H9 (cell line): Measurements from ENCODE around the gene FAM89B. TPM values are rescaled to one million over a fixed set of nuclear protein-coding genes. Genes with fewer than 3 reads are reported as not detected.

Experiments used
- DNase-seq: peaks from one replicate; pipeline ENCODE4 v3.0.0-alpha.2; 2017
- H2AFZ ChIP-seq: one replicate; pipeline ENCODE4 v1.6.1; 2013; ENCODE audit warnings: mild to moderate bottlenecking, low read length, control low read depth, moderate library complexity
- H2AK5ac ChIP-seq: 2 replicates; pipeline ENCODE4 v1.6.1; 2013; ENCODE audit warnings: low read length, control low read depth, mixed read lengths; ENCODE audit not compliant: insufficient read length
- H2BK120ac ChIP-seq: one replicate; pipeline ENCODE4 v1.6.1; 2013; ENCODE audit warnings: low read depth, mild to moderate bottlenecking, low read length, control low read depth, inconsistent platforms; ENCODE audit not compliant: poor library complexity, severe bottlenecking
- H2BK12ac ChIP-seq: 2 replicates; pipeline ENCODE4 v1.6.1; 2013; ENCODE audit warnings: low read length, control low read depth, mixed read lengths, low read depth; ENCODE audit not compliant: insufficient read length
- H2BK15ac ChIP-seq: 2 replicates; pipeline ENCODE4 v1.6.1; 2013; ENCODE audit warnings: low read depth, low read length, control low read depth
- H2BK20ac ChIP-seq: one replicate; pipeline ENCODE4 v1.6.1; 2013; ENCODE audit warnings: low read depth, mild to moderate bottlenecking, low read length, control low read depth, inconsistent platforms; ENCODE audit not compliant: poor library complexity, severe bottlenecking
- H2BK5ac ChIP-seq: 2 replicates; pipeline ENCODE4 v1.6.1; 2013; ENCODE audit warnings: low read length, control low read depth, mixed read lengths; ENCODE audit not compliant: insufficient read length
- H3K14ac ChIP-seq: 2 replicates; pipeline ENCODE4 v1.6.1; 2013; ENCODE audit warnings: low read length, control low read depth; ENCODE audit not compliant: insufficient read depth
- H3K18ac ChIP-seq: 2 replicates; pipeline ENCODE4 v1.6.1; 2013; ENCODE audit warnings: low read depth, mild to moderate bottlenecking, mixed read lengths, low read length, control low read depth; ENCODE audit not compliant: insufficient read length
- H3K23ac ChIP-seq: 2 replicates; pipeline ENCODE4 v1.6.1; 2013; ENCODE audit warnings: low read length, control low read depth, mixed read lengths, low read depth; ENCODE audit not compliant: insufficient read length
- H3K23me2 ChIP-seq: 2 replicates; pipeline ENCODE4 v1.6.1; 2013; ENCODE audit warnings: low read depth, mild to moderate bottlenecking, mixed read lengths, low read length, control low read depth; ENCODE audit not compliant: insufficient read length, poor library complexity, severe bottlenecking
- H3K27ac ChIP-seq: 2 replicates; pipeline ENCODE4 v1.5.1; 2013; ENCODE audit warnings: low read length, control low read depth, mixed read lengths, low read depth; ENCODE audit not compliant: insufficient read length
- H3K27me3 ChIP-seq: 2 replicates; pipeline ENCODE4 v1.6.1; 2013; ENCODE audit warnings: low read length, control low read depth, inconsistent platforms; ENCODE audit not compliant: insufficient read depth
- H3K4ac ChIP-seq: 2 replicates; pipeline ENCODE4 v1.6.1; 2013; ENCODE audit warnings: low read depth, mild to moderate bottlenecking, control low read depth, inconsistent platforms, low read length, moderate library complexity
- H3K4me1 ChIP-seq: 2 replicates; pipeline ENCODE4 v1.6.1; 2013; ENCODE audit warnings: low read length, control low read depth, inconsistent platforms; ENCODE audit not compliant: insufficient read depth
- H3K4me2 ChIP-seq: 2 replicates; pipeline ENCODE4 v1.6.1; 2013; ENCODE audit warnings: low read length, control low read depth, mixed read lengths; ENCODE audit not compliant: insufficient read length, insufficient read depth
- H3K56ac ChIP-seq: 2 replicates; pipeline ENCODE4 v1.6.1; 2013; ENCODE audit warnings: low read depth, mild to moderate bottlenecking, mixed read lengths, low read length, control low read depth; ENCODE audit not compliant: insufficient read length
- H3K79me1 ChIP-seq: 2 replicates; pipeline ENCODE4 v1.6.1; 2013; ENCODE audit warnings: low read depth, mild to moderate bottlenecking, moderate library complexity, low read length, control low read depth, inconsistent platforms; ENCODE audit not compliant: insufficient read depth, poor library complexity, severe bottlenecking
- H3K79me2 ChIP-seq: 2 replicates; pipeline ENCODE4 v1.6.1; 2013; ENCODE audit warnings: low read length, control low read depth, inconsistent platforms; ENCODE audit not compliant: insufficient read depth
- H3K9ac ChIP-seq: 2 replicates; pipeline ENCODE4 v1.6.1; 2013; ENCODE audit warnings: low read length, control low read depth, mixed read lengths; ENCODE audit not compliant: insufficient read length; ENCODE audit errors: extremely low read depth
- H3K9me3 ChIP-seq: one replicate; pipeline ENCODE4 v1.6.1; 2013; ENCODE audit warnings: low read depth, low read length, inconsistent platforms; ENCODE audit not compliant: control insufficient read depth
- H3T11ph ChIP-seq: one replicate; pipeline ENCODE4 v1.6.1; 2013; ENCODE audit warnings: mild to moderate bottlenecking, low read length, control low read depth, inconsistent platforms
- H4K20me1 ChIP-seq: one replicate; pipeline ENCODE4 v1.6.1; 2013; ENCODE audit not compliant: control insufficient read depth, insufficient read length, insufficient read depth
- H4K5ac ChIP-seq: 2 replicates; pipeline ENCODE4 v1.6.1; 2013; ENCODE audit warnings: low read depth, mild to moderate bottlenecking, mixed read lengths, low read length, control low read depth; ENCODE audit not compliant: insufficient read length
- H4K8ac ChIP-seq: replicated peaks from 2 replicates; pipeline ENCODE4 v1.6.1; 2013; ENCODE audit warnings: low read length, control low read depth, mixed read lengths, low read depth; ENCODE audit not compliant: insufficient read length
- H4K91ac ChIP-seq: 2 replicates; pipeline ENCODE4 v1.6.1; 2013; ENCODE audit warnings: low read depth, mild to moderate bottlenecking, moderate library complexity, mixed read lengths, low read length, control low read depth; ENCODE audit not compliant: insufficient read length
- H3K27ac Mint-ChIP-seq, 3 experiments: 2 replicates in 2 of 3; 3 replicates in 1 of 3; pipeline ENCODE4 v1.8.0; 2020 to 2021; ENCODE audit warnings: mixed read lengths in 3 of 3, mild to moderate bottlenecking in 1 of 3, moderate library complexity in 1 of 3
- H3K27me3 Mint-ChIP-seq: 2 replicates; pipeline ENCODE4 v1.8.0; 2021; ENCODE audit warnings: low read depth, mild to moderate bottlenecking, moderate library complexity, mixed read lengths
- H3K36me3 Mint-ChIP-seq, 3 experiments: 2 replicates in 2 of 3; 3 replicates in 1 of 3; pipeline ENCODE4 v1.8.0; 2020 to 2021; ENCODE audit warnings: low read depth in 3 of 3, mixed read lengths in 3 of 3; ENCODE audit not compliant: insufficient read depth in 1 of 3
- H3K4me1 Mint-ChIP-seq, 2 experiments: 2 replicates each; pipeline ENCODE4 v1.8.0; 2020; ENCODE audit warnings: mixed read lengths in 2 of 2
- H3K4me3 Mint-ChIP-seq, 2 experiments: 2 replicates in 1 of 2; 3 replicates in 1 of 2; pipeline ENCODE4 v1.8.0; 2020 to 2021; ENCODE audit warnings: mild to moderate bottlenecking in 2 of 2, mixed read lengths in 2 of 2, moderate library complexity in 1 of 2
- H3K9me3 Mint-ChIP-seq, 2 experiments: 2 replicates in 1 of 2; 3 replicates in 1 of 2; pipeline ENCODE4 v1.8.0; 2020; ENCODE audit warnings: mild to moderate bottlenecking in 2 of 2, mixed read lengths in 2 of 2, moderate library complexity in 1 of 2
- CTCF ChIP-seq: fragments of 200-600 bp; sonication (generic); conservative IDR thresholded peaks from 3 replicates; pipeline ENCODE4 v1.8.0; 2021; ENCODE audit warnings: antibody characterized with exemption, mild to moderate bottlenecking
- WGBS: extraction: QIAGEN DNeasy Blood & Tissue Kit; methylation state at CpG from one replicate; pipeline ENCODE4 v1.1.7; 2013; ENCODE audit warnings: missing lambda C conversion rate, low lambda C conversion rate, mixed read lengths; ENCODE audit not compliant: insufficient read length; ENCODE audit errors: extremely low coverage; 5-methylcytosine and 5-hydroxymethylcytosine counted together
- total RNA-seq: library from RNA; stranded (reverse); gene quantifications from 2 replicates; pipeline ENCODE4 v1.2.1, GENCODE V29; 2021

Gene FAM89B
- total RNA-seq, 1 experiment from 2014 or later: 21.7 TPM

- H3K27me3 Mint-ChIP-seq: peaks cover 21% of the 10 kb centered on the region
- WGBS: no CpG with 5 or more reads among the region's 11 CpGs
- H4K8ac ChIP-seq: no peak overlapping the region
- peak overlapping the region; percentile 44 for H3K4me2 ChIP-seq
- H3K9ac ChIP-seq: no peak overlapping the region
- peaks cover 4% of the 10 kb centered on the region for H3K79me1 ChIP-seq
- H3K9me3 Mint-ChIP-seq: no peaks in the 10 kb centered on the region; a peak in 1 of 5 replicates
- peaks cover 38 to 54% of the 10 kb centered on the region in 2 experiments for H3K4me1 Mint-ChIP-seq
- H3K56ac ChIP-seq: no peak overlapping the region
- H3K18ac ChIP-seq: no peak overlapping the region
- H2BK20ac ChIP-seq: no peak overlapping the region
- H3K4me1 ChIP-seq: no peaks in the 10 kb centered on the region; the same call in 1 of the 2 replicates
- H4K20me1 ChIP-seq: no peaks in the 10 kb centered on the region
- no peak overlapping the region for H3K4ac ChIP-seq
- peaks cover 25% of the 10 kb centered on the region for H3K23me2 ChIP-seq
- H2BK15ac ChIP-seq: no peak overlapping the region
- no peaks in the 10 kb centered on the region; the same call in 1 of the 2 replicates for H3K79me2 ChIP-seq
- H3K4me3 Mint-ChIP-seq: peak overlapping the region; percentile 99
- H2AK5ac ChIP-seq: no peak overlapping the region
- H3K27me3 ChIP-seq: peaks cover 8% of the 10 kb centered on the region; the same call in 1 of the 2 replicates
- no peak overlapping the region for H3T11ph ChIP-seq
- no peak overlapping the region for H2AFZ ChIP-seq
- H4K5ac ChIP-seq: no peak overlapping the region
- no peak overlapping the region for H3K14ac ChIP-seq
- H2BK120ac ChIP-seq: no peak overlapping the region
- no peak overlapping the region for H3K23ac ChIP-seq
- H3K27ac ChIP-seq: no peak overlapping the region
- H4K91ac ChIP-seq: no peak overlapping the region
- H2BK5ac ChIP-seq: no peak overlapping the region
- H3K27ac Mint-ChIP-seq: peak overlapping the region in 2 of 3 experiments; percentile 70 to 85; a peak in 3 of 7 replicates
- peaks cover 6 to 14% (median 9%) of the 10 kb centered on the region in 3 experiments; a peak in 6 of 7 replicates for H3K36me3 Mint-ChIP-seq
- H2BK12ac ChIP-seq: no peak overlapping the region
- H3K9me3 ChIP-seq: no peaks in the 10 kb centered on the region
- DNase-seq: peak; percentile 82
- peak; percentile 61 for TF ChIP-seq CTCF
Observed at GRCh38 chr11:65571940-65572339, 398 bp upstream of the FAM89B start.
